ENCODE data around the gene SERPINA5.

GRCh38 chr14:94620597-94620996 is 39.4 kb downstream of the SERPINA5 start:
- TF ChIP-seq YY1 (IDR thresholded peaks at IDR 0.05; ENCODE audit: low read depth) (no peak), CREB1 (IDR thresholded peaks at IDR 0.05; ENCODE audit: low read depth) (no peak), EGR1 (IDR thresholded peaks at IDR 0.05) (no peak), EP300 (IDR thresholded peaks at IDR 0.05; ENCODE audit: borderline replicate concordance) (no peak), FOXM1 (IDR thresholded peaks at IDR 0.05; ENCODE audit: borderline replicate concordance, low read depth) (no peak), ZBTB7A (IDR thresholded peaks at IDR 0.05; ENCODE audit: low read depth) (no peak), TCF12 (IDR thresholded peaks at IDR 0.05; ENCODE audit: low read depth) (no peak), REST (IDR thresholded peaks at IDR 0.05; ENCODE audit: low read depth) (no peak), TAF1 (IDR thresholded peaks at IDR 0.05; ENCODE audit: low read depth) (no peak), CEBPB (IDR thresholded peaks at IDR 0.05) (no peak), NFIC (IDR thresholded peaks at IDR 0.05) (no peak)

All from Ishikawa (cell line).